LNCAP (cell line): ENCODE measurements around the gene ADAMTS9.

Experiments
- TF ChIP-seq, protein P1 (sequence below): fragments of 450-650 bp; IDR thresholded peaks from 2 replicates; pipeline ENCODE4 v1.5.1; 2017; ENCODE audit warnings: mild to moderate bottlenecking

Gene ADAMTS9

DNA sequence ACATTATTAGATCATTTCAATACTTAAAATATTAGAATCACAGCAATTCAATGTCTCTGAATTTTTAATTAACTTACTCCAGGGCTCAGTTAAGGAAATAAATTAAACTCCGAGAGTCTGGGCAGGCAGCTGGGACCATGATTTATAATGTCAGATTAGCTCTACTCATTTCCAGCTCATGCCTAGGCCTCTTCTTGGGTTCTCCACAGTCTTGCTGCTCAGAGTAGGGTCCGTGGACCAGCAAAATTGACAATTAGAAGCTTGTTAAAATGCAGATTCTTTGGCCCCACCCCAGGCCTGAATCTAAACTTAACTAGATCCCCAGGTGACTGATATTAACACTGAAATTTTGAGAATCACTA, 28.2 kb downstream of the ADAMTS9 start:
- TF ChIP-seq, protein P1, sequence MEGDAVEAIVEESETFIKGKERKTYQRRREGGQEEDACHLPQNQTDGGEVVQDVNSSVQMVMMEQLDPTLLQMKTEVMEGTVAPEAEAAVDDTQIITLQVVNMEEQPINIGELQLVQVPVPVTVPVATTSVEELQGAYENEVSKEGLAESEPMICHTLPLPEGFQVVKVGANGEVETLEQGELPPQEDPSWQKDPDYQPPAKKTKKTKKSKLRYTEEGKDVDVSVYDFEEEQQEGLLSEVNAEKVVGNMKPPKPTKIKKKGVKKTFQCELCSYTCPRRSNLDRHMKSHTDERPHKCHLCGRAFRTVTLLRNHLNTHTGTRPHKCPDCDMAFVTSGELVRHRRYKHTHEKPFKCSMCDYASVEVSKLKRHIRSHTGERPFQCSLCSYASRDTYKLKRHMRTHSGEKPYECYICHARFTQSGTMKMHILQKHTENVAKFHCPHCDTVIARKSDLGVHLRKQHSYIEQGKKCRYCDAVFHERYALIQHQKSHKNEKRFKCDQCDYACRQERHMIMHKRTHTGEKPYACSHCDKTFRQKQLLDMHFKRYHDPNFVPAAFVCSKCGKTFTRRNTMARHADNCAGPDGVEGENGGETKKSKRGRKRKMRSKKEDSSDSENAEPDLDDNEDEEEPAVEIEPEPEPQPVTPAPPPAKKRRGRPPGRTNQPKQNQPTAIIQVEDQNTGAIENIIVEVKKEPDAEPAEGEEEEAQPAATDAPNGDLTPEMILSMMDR = no peak

DNA sequence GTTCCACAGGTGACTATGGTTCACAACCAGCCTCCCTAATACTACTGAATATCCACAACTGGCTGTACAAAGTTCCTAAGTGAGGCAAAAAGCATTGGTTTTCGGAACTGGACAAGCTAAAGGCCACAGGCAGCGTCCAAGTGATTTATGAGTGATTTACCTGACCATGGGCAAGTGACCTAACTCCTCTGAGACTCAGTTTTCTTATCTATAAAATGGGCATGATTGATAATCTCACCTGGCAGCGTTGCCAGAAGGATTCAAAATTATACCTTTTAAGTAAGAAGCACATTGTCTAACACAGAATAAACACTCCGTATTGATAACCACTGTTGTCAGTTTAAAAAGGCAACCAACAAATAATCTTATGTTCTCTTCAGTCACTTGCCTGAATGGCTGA, 29.8 kb downstream of the ADAMTS9 start:
- TF ChIP-seq, protein P1 = no peak

DNA sequence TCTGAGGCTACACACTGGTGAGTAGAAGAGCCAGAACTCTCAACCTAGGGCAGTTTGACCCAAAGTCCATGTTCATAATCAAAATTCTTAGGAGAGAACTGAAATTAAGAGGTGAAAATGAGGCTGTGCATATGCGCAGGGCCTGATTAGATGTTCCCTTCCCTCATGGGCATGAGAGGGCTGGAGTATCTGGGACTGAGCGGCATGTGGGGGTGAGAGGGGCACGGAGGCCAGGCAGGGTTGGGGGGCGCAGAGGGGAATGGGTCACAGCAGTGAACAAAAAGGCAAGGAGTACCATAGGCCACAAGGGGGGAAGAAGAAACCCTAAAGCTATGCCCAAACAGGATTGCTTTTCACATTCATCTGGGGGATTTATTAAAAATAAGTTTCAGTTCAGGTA, 31.3 kb downstream of the ADAMTS9 start:
- TF ChIP-seq, protein P1 = no peak

DNA sequence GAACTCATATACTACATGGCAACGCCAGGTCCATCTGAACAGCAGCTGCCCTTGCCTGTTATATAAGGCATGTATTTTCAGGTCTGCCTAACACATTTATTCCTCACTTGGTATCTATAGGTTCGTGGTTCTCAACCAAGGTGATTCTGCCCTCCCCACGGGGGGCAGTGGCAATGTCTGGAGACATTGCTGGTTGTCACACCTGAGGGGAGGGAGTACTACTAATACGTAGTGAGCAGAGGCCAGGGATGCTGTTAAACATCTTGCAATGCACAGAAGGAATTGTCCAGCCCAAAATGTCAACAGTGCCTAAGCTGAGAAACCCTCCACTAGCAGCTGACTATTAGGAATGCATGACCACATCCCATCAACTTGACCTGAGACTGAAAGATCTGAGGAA, 32.6 kb downstream of the ADAMTS9 start:
- TF ChIP-seq, protein P1 = no peak

DNA sequence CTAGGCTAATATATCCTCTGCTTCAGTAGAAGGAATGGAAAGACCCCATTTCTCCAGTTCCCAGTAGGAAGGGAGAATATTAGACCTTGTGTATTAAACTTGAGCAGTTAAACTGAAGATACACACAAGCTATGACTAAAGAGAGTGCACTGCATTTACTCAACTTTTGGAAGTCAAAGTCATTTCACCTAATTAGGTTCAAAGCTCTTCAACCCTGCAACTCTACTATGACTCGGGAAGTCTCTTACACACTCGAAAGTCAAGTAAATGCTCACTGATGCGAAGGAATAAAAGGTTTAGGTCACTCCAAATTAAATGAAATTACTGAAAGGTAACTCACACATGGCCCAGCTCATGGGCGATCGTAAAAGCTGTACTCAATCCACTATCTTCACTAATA, 33.8 kb downstream of the ADAMTS9 start:
- TF ChIP-seq, protein P1 = no peak

DNA sequence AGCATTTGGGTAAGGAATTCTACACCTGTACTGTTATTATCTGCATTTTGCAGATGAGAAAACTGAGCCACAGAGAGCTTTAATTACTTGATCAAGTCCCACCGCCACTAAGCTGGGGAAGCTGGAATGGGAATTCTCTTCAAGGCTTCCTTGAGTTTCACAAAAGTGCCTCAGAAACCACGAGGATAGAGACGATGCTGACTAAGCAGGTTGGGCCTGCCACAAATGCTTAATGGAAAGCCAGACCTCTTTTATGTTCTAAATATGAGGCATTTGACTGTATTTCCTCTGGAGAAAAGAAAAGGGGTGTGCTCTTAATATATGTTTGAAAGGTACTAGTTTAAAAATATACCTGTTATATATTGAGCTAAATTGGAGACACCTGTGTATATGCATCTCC, 34.7 kb downstream of the ADAMTS9 start:
- TF ChIP-seq, protein P1 = no peak

DNA sequence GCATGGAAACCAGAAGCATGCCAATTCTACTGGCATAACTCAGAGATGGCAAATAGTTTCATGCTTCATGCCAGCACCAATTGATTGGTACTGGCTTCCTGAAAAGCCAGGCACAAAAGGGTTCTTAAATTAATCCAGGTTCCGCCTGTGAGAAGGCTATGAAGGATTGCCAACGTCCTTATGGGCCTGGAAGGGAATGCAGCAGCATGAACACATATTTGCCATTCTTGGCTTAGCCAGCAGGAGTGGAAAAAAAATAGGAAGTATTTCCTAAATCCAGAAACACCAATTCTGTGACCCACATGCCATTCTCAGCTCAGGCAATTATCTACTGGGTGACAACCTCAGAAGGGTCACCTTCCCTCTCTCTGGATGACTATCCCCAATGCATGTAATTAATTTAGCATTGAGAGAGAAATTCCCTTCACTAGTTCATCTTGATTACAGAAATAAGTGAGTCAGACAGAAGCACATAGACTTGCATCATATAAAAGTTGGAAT, 36.0 kb downstream of the ADAMTS9 start:
- TF ChIP-seq, protein P1 = no peak

DNA sequence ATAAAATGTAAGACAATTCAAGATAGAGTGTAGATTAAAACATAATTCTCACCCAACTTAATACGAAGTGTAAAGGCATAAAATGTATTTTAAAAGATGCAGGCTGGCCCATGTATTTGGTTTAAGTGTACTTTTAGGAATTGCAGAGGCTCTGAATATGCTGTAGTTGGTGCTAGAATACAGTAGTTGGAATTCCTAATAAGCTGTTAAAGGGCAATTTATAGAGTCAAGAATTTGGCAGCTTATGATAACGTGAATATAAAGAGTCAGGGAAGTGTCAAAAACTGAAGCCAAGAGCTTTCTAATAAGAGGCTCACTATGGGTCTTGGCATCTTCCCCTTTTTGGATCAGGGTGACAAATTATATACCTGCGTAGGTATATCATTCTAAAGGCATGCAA, 36.5 kb downstream of the ADAMTS9 start:
- TF ChIP-seq, protein P1 = no peak
